Stimulated activated CD4-positive, alpha-beta T cell treated with anti-CD3 and anti-CD28 coated beads, Interleukin-1b, Interleukin-23, amount 100 ng/mL, for 1 hour (primary cell): Measurements from ENCODE around the gene OR52N4.
"Not testable (repeated sequence)": the region's sequence is repeated elsewhere in the genome, so short reads cannot be mapped to it uniquely, and the experiment has no call there.

Experiments used
- DNase-seq, 2 donors: peaks; one replicate each; pipeline ENCODE4 v3.0.0-alpha.2; 2020; ENCODE audit warnings: low read depth in 2 of 2

OR52N4 gene

DNA sequence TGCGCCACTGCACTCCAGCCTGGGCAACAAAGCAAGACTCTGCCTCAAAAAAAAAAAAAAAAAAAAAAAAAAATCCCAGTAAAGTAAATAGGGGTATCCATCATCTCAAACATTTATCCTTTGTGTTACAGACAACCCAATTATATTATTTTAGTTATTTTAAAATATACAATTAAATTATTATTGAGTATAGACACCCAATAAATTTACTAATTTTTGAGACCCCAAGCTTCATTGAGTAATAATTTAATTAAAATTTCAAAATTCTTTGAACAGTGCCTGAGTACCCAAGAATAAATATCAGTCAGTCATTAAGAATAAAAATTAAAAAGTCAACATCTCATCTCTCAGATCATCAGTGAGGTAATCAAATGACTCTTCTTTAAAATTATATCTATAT lies at the start of gene OR52N4:
TSS of gene OR52N4 (plus strand) at position 301 of the 400 bp plus-strand sequence. CDS start 498 bp downstream, outside the sequence.
- no peak for DNase-seq

DNA sequence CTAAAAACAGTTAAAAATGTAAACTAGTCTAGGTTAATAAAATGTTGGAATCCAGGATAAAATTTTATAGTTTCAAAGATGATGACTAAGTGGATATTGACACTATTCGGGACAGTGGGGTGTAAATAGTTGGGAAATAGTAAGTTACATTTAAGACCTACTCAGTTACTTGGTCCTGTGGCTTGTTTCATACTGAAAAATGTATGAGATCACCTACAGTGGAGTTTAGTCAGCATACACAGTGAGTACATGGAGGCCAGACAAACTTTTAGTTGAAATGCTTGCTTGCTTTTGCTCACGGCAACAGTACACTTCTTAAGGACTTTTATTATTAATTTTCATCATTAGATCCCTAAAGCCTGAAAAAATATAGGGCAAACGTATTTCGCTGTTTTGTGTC lies 48.4 kb upstream of the OR52N4 start:
- DNase-seq: no peak

DNA sequence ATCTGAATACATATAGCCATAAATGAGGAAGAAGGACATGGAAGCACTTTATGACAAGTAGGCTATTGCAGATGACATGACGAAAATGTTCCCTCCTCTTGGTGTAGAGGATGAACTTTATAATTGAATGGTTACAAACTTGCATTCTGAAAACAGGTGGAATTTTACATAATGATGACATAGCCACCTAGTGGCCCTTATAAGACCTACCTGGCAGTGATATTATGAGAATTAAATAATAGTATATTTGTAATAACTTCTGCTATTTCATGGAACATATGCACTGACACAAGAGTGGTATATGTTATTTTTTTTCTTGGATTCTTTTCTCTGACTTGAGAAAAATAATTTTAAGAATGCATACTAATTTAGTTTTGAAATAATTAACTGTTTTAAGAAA lies 41.5 kb upstream of the OR52N4 start:
- DNase-seq: no peak

DNA sequence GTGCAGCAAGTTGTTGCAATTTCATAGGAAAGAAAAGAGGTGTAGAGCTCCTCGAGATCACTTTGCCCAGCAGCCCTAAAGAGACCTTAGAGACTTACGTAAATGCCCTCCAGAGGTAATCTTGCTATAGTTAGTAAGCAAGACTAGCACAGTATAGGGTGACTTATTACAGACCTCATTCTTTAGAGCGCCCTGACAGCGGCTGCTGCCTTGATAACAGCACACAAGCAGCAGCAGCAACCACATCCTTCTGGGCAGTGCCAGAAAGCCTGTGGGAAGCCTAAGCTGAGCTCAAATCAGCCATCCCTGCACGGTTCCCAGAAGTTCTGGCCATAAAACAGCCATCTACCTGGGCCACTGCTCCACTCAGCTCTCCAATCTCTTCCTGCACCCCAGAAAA lies 40.3 kb upstream of the OR52N4 start:
- no peak for DNase-seq

DNA sequence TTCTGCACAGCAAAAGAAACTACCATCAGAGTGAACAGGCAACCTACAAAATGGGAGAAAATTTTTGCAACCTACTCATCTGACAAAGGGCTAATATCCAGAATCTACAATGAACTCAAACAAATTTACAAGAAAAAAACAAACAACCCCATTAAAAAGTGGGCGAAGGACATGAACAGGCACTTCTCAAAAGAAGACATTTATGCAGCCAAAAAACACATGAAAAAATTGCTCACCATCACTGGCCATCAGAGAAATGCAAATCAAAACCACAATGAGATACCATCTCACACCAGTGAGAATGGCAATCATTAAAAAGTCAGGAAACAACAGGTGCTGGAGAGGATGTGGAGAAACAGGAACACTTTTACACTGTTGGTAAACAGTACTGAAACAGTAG lies 37.5 kb upstream of the OR52N4 start:
- not testable (repeated sequence) for DNase-seq

DNA sequence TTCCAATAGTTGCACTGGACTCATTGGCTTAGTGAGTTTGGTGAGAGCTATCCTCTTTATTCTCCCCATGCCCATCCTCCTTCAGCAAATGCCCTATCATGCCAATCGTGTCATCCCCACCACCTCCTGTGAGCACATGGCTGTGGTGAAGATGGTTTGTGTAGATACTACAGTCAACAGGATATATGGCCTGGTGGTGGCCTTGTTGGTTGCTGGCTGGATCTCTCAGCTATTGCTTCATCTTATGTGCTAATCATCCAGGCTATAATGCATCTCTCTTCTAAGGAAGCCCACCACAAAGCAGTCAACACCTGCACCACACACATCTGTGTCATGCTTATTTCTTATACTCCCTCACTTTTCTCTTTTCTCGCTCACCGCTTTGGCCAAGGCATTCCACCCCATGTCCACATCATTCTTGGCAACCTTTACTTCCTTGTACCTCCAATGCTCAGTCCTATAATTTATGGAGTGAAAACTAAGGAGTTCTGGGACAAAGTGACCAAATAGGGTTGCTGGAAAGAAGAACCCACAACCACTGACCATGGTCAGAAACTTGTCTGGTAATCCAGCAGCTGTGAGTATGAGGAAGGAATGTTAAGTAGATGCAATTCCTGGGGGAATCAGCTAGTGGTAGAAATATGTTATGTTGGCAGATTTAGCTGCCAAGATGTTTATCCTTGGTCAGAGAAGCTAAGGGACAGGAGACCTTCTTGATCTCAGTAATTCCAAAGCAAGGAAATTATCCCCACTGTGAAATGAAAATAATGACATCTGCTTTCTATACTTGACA lies 34.1 kb upstream of the OR52N4 start:
- DNase-seq: no peak

DNA sequence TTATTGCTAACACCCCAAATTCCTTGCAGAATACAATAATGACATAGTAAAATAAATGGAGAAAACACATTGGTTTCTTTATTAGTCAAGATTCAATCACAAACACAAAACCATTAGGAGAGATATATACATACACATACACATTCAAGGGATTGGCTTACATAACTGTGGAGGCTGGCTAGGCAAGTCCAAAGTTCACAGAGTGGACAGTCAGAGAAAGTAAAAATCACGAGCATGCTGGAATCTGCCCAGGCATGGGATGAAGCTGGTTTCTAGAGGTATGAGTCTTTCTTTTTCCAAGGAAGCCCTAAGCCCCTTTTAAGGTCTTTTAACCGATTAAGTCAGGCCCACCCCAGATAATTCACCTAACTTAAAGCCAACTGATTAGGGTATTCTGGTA lies 31.4 kb upstream of the OR52N4 start:
- DNase-seq: no peak

DNA sequence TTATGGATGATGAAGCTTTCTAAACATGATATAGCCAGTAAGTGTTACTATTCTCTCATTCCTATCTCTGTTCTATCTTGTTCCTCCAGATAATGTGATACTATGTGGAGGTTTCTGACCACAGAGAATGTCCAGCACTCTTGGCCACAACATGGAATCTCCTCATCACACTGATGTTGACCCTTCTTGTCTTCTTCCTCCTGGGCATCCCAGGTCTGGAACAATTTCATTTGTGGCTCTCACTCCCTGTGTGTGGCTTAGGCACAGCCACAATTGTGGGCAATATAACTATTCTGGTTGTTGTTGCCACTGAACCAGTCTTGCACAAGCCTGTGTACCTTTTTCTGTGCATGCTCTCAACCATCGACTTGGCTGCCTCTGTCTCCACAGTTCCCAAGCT lies 27.7 kb upstream of the OR52N4 start:
- no peak for DNase-seq

DNA sequence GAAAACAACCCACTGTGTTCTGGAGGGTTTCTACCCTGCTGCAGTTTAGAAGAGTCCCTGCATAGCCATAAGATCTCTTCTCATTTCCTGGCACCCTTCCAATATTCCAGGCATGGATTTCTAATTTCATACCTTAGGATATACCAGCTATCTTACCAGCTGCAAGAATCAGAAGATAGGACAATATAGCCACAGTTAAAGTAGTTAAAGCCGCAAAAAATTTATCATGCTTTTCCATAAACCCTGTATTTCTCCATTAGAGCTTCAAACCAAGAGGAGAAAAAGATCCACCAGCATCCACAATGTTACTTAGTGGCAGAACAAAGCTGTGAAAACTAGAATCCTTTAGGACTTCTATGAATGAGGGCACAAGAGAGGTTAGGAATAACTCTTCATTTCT lies 26.4 kb upstream of the OR52N4 start:
- DNase-seq: no peak

DNA sequence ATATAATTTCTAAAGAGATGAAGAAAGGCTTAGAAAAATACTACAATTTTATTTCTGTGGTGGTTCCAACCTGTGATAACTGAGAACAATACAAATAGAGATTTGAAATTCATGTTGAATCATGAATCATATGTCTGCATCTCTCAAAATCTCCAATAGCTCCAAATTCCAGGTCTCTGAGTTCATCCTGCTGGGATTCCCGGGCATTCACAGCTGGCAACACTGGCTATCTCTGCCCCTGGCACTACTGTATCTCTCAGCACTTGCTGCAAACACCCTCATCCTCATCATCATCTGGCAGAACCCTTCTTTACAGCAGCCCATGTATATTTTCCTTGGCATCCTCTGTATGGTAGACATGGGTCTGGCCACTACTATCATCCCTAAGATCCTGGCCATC lies 17.6 kb upstream of the OR52N4 start, which contains the start of gene OR56B1:
TSS of gene OR56B1 (plus strand) at position 53 of the 400 bp plus-strand sequence. CDS start at position 122, 69 bp downstream.
- no peak for DNase-seq

DNA sequence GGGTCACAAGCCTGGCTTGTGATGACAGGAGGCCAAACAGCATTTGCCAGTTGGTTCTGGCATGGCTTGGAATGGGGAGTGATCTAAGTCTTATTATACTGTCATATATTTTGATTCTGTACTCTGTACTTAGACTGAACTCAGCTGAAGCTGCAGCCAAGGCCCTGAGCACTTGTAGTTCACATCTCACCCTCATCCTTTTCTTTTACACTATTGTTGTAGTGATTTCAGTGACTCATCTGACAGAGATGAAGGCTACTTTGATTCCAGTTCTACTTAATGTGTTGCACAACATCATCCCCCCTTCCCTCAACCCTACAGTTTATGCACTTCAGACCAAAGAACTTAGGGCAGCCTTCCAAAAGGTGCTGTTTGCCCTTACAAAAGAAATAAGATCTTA lies 17.0 kb upstream of the OR52N4 start:
- no peak for DNase-seq

DNA sequence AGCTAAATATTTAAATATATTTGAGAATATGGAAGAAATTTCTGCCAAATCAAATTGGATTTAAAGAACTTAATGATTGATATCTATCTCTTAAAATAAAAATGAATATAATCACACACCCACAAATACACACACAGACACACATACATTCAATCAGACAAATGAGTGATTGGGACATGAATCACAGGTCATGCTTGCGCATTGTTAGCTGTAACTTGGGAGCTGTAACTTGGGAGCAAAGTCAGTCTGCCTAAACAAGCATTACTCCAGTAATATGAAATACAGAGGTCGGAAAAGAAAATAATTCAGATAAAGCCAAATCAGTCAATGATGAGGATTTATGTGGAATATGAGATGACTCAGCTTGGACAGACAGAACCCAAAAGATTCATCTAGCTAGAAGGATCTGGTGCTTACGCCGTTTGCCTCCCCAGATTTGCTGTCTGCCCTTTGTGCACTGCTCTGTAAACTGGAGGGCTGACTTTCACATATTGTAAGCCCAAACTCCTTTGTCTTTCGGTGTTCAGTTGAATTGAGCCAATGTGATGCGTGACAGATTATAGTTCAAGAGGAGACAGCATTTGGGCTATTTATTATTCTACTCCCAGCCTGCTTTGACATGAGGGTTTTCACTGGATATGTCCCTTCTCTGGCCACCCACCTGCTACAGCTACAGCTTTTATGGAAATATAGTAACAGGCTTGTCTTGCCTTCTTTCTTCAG lies 16.2 kb upstream of the OR52N4 start:
- DNase-seq: no peak

DNA sequence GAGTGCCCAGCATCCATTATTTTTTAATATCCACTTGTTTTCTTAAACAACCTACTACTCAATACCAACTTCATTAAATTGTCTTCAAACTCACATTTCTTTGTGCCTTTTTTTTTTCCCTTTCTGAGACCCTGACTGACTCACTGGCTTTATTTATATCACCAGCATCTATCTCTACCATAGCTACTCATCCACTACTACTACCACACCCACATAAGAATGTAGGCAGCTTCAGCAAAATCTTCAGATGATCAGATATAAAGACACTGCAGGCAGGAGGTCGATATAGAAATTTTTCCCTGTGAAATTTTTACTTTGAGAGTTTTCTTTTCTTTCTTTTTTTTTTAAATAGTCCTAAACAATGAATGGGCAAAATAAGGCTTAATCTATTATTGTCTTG lies 15.6 kb upstream of the OR52N4 start:
- no peak for DNase-seq

DNA sequence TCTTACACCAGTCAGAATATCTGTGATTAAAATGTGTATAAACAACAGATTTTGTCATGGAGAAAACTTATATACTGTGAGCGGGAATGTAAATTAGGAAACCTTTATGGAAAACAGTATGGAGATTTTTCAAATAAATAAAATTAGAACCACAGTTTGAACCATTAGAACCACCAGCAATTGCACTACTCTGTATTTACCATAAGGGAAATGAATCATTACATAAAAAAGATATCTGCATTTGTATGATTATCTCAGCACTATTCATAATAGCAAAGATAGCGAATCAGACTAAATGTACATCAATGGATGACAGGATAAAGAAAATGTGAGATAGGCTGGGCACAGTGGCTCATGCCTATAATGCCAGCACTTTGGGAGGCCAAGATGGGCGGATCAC lies 7.4 kb upstream of the OR52N4 start:
- DNase-seq: no peak

DNA sequence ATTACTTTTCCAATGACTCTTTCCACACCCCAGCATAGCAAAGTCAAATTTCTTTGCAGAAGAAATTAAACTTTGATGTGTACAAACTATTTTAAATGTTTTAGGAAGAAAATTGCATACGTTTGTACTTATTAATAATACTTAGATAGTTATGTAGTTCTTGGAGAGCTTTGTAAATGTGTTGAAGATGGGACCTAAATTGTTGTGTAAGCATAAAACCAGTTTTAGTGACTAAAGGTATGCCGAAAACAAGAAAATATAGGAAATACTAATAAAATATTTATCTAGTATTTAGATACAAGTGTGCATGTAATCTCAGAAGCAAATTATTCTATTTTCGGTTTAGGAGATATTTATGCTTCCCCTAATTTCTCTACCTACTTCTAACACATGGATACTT lies 4.2 kb upstream of the OR52N4 start:
- DNase-seq: no peak

DNA sequence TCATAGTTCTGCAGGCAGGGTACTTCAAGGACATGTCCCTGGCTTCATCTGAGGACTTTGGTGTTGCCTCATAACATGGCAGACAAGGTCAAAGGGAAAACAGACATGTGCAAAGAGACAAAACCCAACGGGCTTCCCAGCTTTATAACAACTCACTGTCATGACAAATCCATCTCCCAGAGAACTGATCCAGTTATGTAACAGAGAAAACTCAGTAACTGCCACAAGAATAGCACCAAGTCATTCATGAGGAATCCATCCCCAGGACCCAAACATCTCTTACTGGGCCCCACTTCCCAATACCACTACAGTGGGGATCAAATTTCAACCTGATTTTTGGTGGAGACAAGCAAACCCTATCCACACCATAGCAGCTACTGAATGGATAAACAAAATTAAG lies 13.0 kb downstream of the OR52N4 start:
- no peak for DNase-seq

DNA sequence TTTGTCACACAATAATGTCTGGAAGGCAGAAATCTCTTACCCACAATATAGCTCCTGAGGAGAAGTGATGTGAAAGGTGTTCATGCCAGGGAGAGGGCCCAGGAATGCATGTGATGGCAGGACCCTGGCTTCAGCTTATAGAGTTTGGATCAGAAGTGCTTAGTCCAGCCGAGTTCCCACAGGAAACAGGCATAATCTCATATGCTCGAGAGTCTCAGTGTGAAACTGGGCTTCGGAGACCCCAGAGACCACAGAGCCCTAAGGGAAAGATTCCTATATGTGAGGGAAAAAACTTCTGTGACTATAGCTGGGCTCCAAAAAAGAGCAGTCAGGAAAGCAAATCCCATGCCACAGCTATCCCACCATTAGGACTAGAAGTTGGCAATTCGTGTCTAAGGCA lies 29.2 kb downstream of the OR52N4 start, which contains the start of gene OR52N5:
TSS of gene OR52N5 (minus strand) at position 101 of the 400 bp plus-strand sequence. CDS start 4,721 bp downstream, outside the sequence.
- no peak for DNase-seq

DNA sequence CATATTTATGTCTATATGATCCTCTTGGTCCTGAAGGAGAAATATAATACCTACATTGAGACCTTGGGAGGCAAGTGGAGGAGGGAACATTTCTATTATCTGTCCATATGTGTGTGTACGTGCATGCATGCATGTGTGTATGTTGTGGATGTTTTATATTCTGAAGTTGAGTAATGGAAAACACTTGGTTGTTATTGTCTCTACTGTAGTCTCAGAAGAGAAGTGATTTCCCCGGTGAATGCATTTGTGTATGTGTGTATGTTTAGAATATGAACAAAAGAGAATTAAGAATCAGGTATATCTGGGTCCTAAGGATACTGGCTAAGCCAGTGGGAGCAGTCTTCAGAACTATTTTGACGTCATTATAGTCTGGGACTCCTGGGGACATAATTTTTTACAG lies 37.1 kb downstream of the OR52N4 start, which contains the start of gene OR52N1:
TSS of gene OR52N1 (minus strand) at position 101 of the 400 bp plus-strand sequence. CDS start 2,449 bp downstream, outside the sequence.
- DNase-seq: no peak

DNA sequence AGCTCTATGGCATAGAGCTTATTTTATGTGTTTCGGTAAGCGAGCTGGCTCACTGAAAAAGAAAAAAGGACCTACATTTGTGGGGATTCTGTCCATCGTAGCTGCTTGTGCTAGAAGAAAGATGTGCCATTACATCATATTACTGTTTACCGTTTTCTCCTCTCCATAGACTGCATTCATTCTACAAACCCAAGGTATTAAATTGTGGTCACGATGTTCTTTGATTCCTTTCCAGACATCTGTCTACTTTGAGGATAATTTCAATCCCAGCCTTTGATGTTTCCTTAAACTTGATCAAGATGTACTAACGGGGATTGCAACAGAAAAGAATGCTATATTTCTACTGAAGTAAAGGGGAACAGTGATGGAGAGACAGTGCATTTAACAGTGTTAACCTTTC lies 42.5 kb downstream of the OR52N4 start:
- DNase-seq: no peak

DNA sequence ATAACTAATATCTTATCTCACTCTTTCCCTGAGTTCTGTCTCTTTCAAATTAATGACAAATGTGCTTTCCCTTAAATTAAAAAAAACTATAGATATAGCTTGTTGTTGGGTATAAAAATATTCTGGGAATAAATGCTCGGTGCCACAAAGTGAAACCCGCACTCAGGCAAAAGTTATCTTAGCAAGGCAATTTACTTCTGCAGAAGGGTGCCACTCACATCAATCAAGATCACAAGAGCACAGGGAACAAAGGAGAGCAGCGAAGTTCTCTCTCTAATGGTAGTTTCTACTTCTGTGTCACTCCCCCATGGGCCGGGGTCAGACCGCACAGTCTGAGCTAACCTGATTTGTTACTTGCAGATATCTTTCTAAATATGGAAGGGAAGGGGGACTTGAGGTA lies 49.9 kb downstream of the OR52N4 start:
- no peak for DNase-seq
